Hepatocyte (in vitro differentiated cells): ENCODE data around the gene MED16. TPM values are rescaled to one million over a fixed set of nuclear protein-coding genes. Genes with fewer than 3 reads are reported as not detected.

Source experiments
- DNase-seq: peaks from one replicate; pipeline ENCODE4 v3.0.0-alpha.2; 2016; ENCODE audit warnings: low spot score
- H2AFZ ChIP-seq: fragments of 200-600 bp; sonication (generic); 2 replicates; pipeline ENCODE4 v1.6.0; 2016; ENCODE audit warnings: antibody characterized with exemption, mild to moderate bottlenecking
- H3K27ac ChIP-seq: fragments of 200-600 bp; sonication (generic); 2 replicates; pipeline ENCODE4 v1.5.1; 2016; ENCODE audit warnings: mild to moderate bottlenecking
- H3K27me3 ChIP-seq: fragments of 200-600 bp; sonication (generic); 2 replicates; pipeline ENCODE4 v1.6.1; 2016
- H3K36me3 ChIP-seq: fragments of 200-600 bp; sonication (generic); replicated peaks from 2 replicates; pipeline ENCODE4 v1.5.1; 2016; ENCODE audit warnings: low read depth; ENCODE audit not compliant: insufficient read depth
- H3K4me1 ChIP-seq: fragments of 200-600 bp; sonication (generic); 2 replicates; pipeline ENCODE4 v1.5.1; 2016; ENCODE audit warnings: mild to moderate bottlenecking, moderate library complexity; ENCODE audit not compliant: insufficient read depth
- H3K4me2 ChIP-seq: fragments of 200-600 bp; sonication (generic); 2 replicates; pipeline ENCODE4 v1.6.0; 2016
- H3K4me3 ChIP-seq: fragments of 200-600 bp; sonication (generic); 2 replicates; pipeline ENCODE4 v1.5.1; 2016; ENCODE audit warnings: mild to moderate bottlenecking
- H3K79me2 ChIP-seq: fragments of 200-600 bp; sonication (generic); 2 replicates; pipeline ENCODE4 v1.6.0; 2017; ENCODE audit warnings: mild to moderate bottlenecking
- H3K9me2 ChIP-seq: fragments of 200-600 bp; sonication (generic); replicated peaks from 2 replicates; pipeline ENCODE4 v1.6.0; 2017; ENCODE audit warnings: mild to moderate bottlenecking; ENCODE audit not compliant: insufficient read depth
- H3K9me3 ChIP-seq: fragments of 200-600 bp; sonication (generic); 2 replicates; pipeline ENCODE4 v1.5.1; 2016; ENCODE audit warnings: low read depth, mild to moderate bottlenecking
- H4K20me1 ChIP-seq: fragments of 200-600 bp; sonication (generic); 2 replicates; pipeline ENCODE4 v1.6.0; 2016; ENCODE audit warnings: mild to moderate bottlenecking; ENCODE audit not compliant: insufficient read depth, poor library complexity, severe bottlenecking
- CTCF ChIP-seq: fragments of 200-600 bp; sonication (generic); IDR thresholded peaks from 2 replicates; pipeline ENCODE4 v1.5.1; 2016; ENCODE audit warnings: antibody characterized with exemption, mild to moderate bottlenecking; ENCODE audit not compliant: poor library complexity
- EZH2 ChIP-seq: fragments of 200-600 bp; sonication (generic); IDR thresholded peaks from 2 replicates; pipeline ENCODE4 v1.6.1; 2016; ENCODE audit warnings: antibody characterized with exemption, mild to moderate bottlenecking, borderline replicate concordance
- EZH2phosphoT487 ChIP-seq: fragments of 200-600 bp; sonication (generic); IDR thresholded peaks from one replicate; pipeline ENCODE4 v1.6.1; 2018; ENCODE audit warnings: antibody characterized with exemption, mild to moderate bottlenecking, low read depth, moderate library complexity; ENCODE audit not compliant: unreplicated experiment, severe bottlenecking
- WGBS: methylation state at CpG from one replicate; pipeline ENCODE4 v1.1.6; 2016; ENCODE audit warnings: low lambda C conversion rate; ENCODE audit errors: missing lambda C conversion rate; 5-methylcytosine and 5-hydroxymethylcytosine counted together
- polyA plus RNA-seq: library from polyadenylated mRNA; unstranded; fragments of >200 nt; fragmentation: Nextera tagmentation; extraction: Ambion mirVana; gene quantifications from 2 replicates; pipeline ENCODE4 v1.2.1, GENCODE V29; 2016
- total RNA-seq: library from RNA; depleted of rRNA; stranded (reverse); fragments of >200 nt; gene quantifications from 2 replicates; pipeline ENCODE4 v1.2.3, GENCODE V29; 2014

The MED16 gene
- total and polyA plus RNA-seq, 2 experiments from 2014 or later = 32.1 to 80.9 TPM

GRCh38 chr19:901216-902092 lies 8.5 kb upstream of the MED16 start:
- H3K36me3 ChIP-seq = no peaks in the 10 kb centered on the region
- H3K9me2 ChIP-seq = no peaks in the 10 kb centered on the region
- no peak overlapping the region for H3K4me2 ChIP-seq
- no peaks in the 10 kb centered on the region for H3K4me1 ChIP-seq
- 92% methylated on average over 16 of the region's 27 CpGs for WGBS
- H3K9me3 ChIP-seq = no peaks in the 10 kb centered on the region
- H3K4me3 ChIP-seq = no peak overlapping the region
- no peak overlapping the region for H2AFZ ChIP-seq
- H3K27ac ChIP-seq = no peak overlapping the region
- TF ChIP-seq EZH2 = no peak
- TF ChIP-seq CTCF = no peak
- no peak for TF ChIP-seq EZH2phosphoT487
- H3K79me2 ChIP-seq = peaks cover 31% of the 10 kb centered on the region
- peaks cover 27% of the 10 kb centered on the region for H4K20me1 ChIP-seq
- no peaks in the 10 kb centered on the region for H3K27me3 ChIP-seq
- DNase-seq = no peak

- Histone ChIP-seq H3K79me2 (peaks cover 27% of the 10 kb centered on the region), H3K9me2 (no peaks in the 10 kb centered on the region), H3K4me1 (no peaks in the 10 kb centered on the region), H3K4me3 (no peak overlapping the region), H2AFZ (no peak overlapping the region), H3K36me3 (no peaks in the 10 kb centered on the region), H3K4me2 (no peak overlapping the region), H3K27ac (no peak overlapping the region), H4K20me1 (peaks cover 27% of the 10 kb centered on the region), H3K9me3 (no peaks in the 10 kb centered on the region), H3K27me3 (no peaks in the 10 kb centered on the region)
- no peak for DNase-seq
- no peak for TF ChIP-seq EZH2phosphoT487
- 96% methylated on average over 18 of the region's 30 CpGs for WGBS
These were observed 7.5 kb upstream of the MED16 start for GRCh38 chr19:900302-901111.

DNA sequence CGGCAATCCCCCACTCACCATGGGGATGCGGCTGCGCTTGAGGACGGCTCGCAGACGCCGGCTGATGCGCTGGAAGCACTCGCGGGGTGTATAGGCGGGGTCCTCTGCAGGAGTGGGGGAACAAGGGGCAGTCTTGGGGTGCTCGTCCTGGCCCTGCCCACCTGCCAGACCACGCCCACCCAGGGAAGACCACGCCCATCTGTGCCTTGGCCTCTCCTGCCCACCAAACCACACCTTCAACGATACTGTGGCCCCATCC lies 7.0 kb upstream of the MED16 start:
- H2AFZ ChIP-seq = no peak overlapping the region
- peaks cover 25% of the 10 kb centered on the region for H3K79me2 ChIP-seq
- H3K36me3 ChIP-seq = no peaks in the 10 kb centered on the region
- TF ChIP-seq CTCF = no peak
- TF ChIP-seq EZH2phosphoT487 = no peak
- TF ChIP-seq EZH2 = no peak
- H3K4me3 ChIP-seq = no peak overlapping the region
- 98% methylated on average over 10 of the region's 15 CpGs for WGBS
- peaks cover 27% of the 10 kb centered on the region for H4K20me1 ChIP-seq
- H3K27ac ChIP-seq = no peak overlapping the region
- H3K27me3 ChIP-seq = no peaks in the 10 kb centered on the region
- no peak overlapping the region for H3K4me2 ChIP-seq
- H3K9me2 ChIP-seq = no peaks in the 10 kb centered on the region
- H3K4me1 ChIP-seq = no peaks in the 10 kb centered on the region
- no peak for DNase-seq
- no peaks in the 10 kb centered on the region for H3K9me3 ChIP-seq

GRCh38 chr19:899336-900042 lies 6.5 kb upstream of the MED16 start:
- no peaks in the 10 kb centered on the region for H3K9me3 ChIP-seq
- no peak overlapping the region for H2AFZ ChIP-seq
- TF ChIP-seq EZH2phosphoT487 = no peak
- no peaks in the 10 kb centered on the region for H3K9me2 ChIP-seq
- no peaks in the 10 kb centered on the region for H3K36me3 ChIP-seq
- no peak overlapping the region for H3K4me3 ChIP-seq
- peaks cover 20% of the 10 kb centered on the region for H3K79me2 ChIP-seq
- H3K4me2 ChIP-seq = no peak overlapping the region
- no peak for DNase-seq
- H3K27ac ChIP-seq = no peak overlapping the region
- H3K4me1 ChIP-seq = no peaks in the 10 kb centered on the region
- WGBS = 92% methylated on average over 32 of the region's 32 CpGs
- no peaks in the 10 kb centered on the region for H3K27me3 ChIP-seq
- H4K20me1 ChIP-seq = peaks cover 27% of the 10 kb centered on the region
